A549 (cell line): Measurements from ENCODE around the gene USP38. TPM values are rescaled to one million over a fixed set of nuclear protein-coding genes. Genes with fewer than 3 reads are reported as not detected.

Experiments used
- ATAC-seq, 2 experiments: fragments of 200-7000 bp in 1 of 2; fragments of >200 bp in 1 of 2; cut with Nextera tagmentation in 1 of 2; cut with Tn5 transposase in 1 of 2; 3 replicates each; pipeline versions ENCODE4 v1.8.0 to v1.9.1; 2018 to 2020; ENCODE audit warnings: mild to moderate bottlenecking in 1 of 2, moderate library complexity in 1 of 2
- CTCF ChIA-PET: fragments of 300-600 bp; sonication (Branson Sonifier 250); formaldehyde crosslinking; extraction: SDS; loops from one replicate; lab custom pipeline; 2021; ENCODE audit warnings: antibody characterized with exemption, inconsistent platforms; lab: Yijun Ruan, JAX
- POLR2A ChIA-PET: fragments of 350-600 bp; formaldehyde crosslinking; extraction: SDS; loops from one replicate; lab custom pipeline; 2021; ENCODE audit warnings: antibody characterized with exemption, inconsistent platforms; lab: Yijun Ruan, JAX
- DNase-seq, 2 experiments: peaks; one replicate each; pipeline versions ENCODE4 v3.0.0 to v3.0.0-alpha.2; 2011 to 2016; ENCODE audit warnings: low read depth in 1 of 2, low spot score in 1 of 2
- FAIRE-seq: peaks from 2 replicates; lab custom pipeline; 2011; peaks lifted over from hg19 to GRCh38; lab: Jason Lieb, UNC
- H3K27ac ChIP-seq, 2 experiments: fragments of >200 bp; sonication (Bioruptor Twin); formaldehyde crosslinking; 3 replicates each; pipeline ENCODE4 v1.5.1; 2016 to 2017
- H3K4me1 ChIP-seq: fragments of >200 bp; sonication (Bioruptor Twin); formaldehyde crosslinking; 3 replicates; pipeline ENCODE4 v1.6.1; 2016
- H3K4me2 ChIP-seq: fragments of >200 bp; sonication (Bioruptor Twin); formaldehyde crosslinking; 3 replicates; pipeline ENCODE4 v1.6.1; 2016
- H3K4me3 ChIP-seq: fragments of >200 bp; sonication (Bioruptor Twin); formaldehyde crosslinking; 3 replicates; pipeline ENCODE4 v1.5.1; 2016
- H3K9me3 ChIP-seq: fragments of >200 bp; sonication (Bioruptor Twin); formaldehyde crosslinking; 3 replicates; pipeline ENCODE4 v1.6.1; 2016
- CBX8 ChIP-seq: fragments of 200-600 bp; sonication (generic); IDR thresholded peaks from 2 replicates; pipeline ENCODE4 v1.6.1; 2016
- EHF ChIP-seq: fragments of 250-450 bp; sonication (Bioruptor Pico); IDR thresholded peaks from 2 replicates; pipeline ENCODE4 v1.5.0; 2020; ENCODE audit warnings: mild to moderate bottlenecking
- EHMT2 ChIP-seq: fragments of 200-600 bp; sonication (generic); IDR thresholded peaks from 2 replicates; pipeline ENCODE4 v1.6.1; 2016; ENCODE audit warnings: antibody characterized with exemption, low read depth, mild to moderate bottlenecking, moderate library complexity
- ELK1 ChIP-seq: fragments of 150-350 bp; IDR thresholded peaks from 2 replicates; pipeline ENCODE4 v1.6.1; 2014; ENCODE audit warnings: low read depth, mild to moderate bottlenecking, low read length
- EP300 ChIP-seq, 2 experiments: fragments of >200 bp; sonication (Bioruptor Twin); formaldehyde crosslinking; IDR thresholded peaks; 2 replicates in 1 of 2; 3 replicates in 1 of 2; pipeline ENCODE4 v1.6.1; 2016 to 2017
- HDAC2 ChIP-seq: fragments of 200-600 bp; sonication (generic); IDR thresholded peaks from 2 replicates; pipeline ENCODE4 v1.6.1; 2016
- HMGXB4 ChIP-seq: fragments of 250-450 bp; sonication (Bioruptor Pico); IDR thresholded peaks from 2 replicates; pipeline ENCODE4 v1.5.0; 2021; ENCODE audit warnings: mild to moderate bottlenecking, moderate library complexity, borderline replicate concordance
- KDM1A ChIP-seq: fragments of 200-600 bp; sonication (generic); IDR thresholded peaks from 2 replicates; pipeline ENCODE4 v1.6.1; 2016; ENCODE audit warnings: low read depth, mild to moderate bottlenecking
- MAFK ChIP-seq: fragments of 450-650 bp; IDR thresholded peaks from 2 replicates; pipeline ENCODE4 v1.6.1; 2014; ENCODE audit not compliant: partially characterized antibody
- MAZ ChIP-seq: fragments of 150-350 bp; IDR thresholded peaks from 2 replicates; pipeline ENCODE4 v1.6.1; 2014; ENCODE audit warnings: antibody characterized with exemption, low read depth, low read length, borderline replicate concordance
- PBX3 ChIP-seq: IDR thresholded peaks from 2 replicates; pipeline ENCODE4 v1.6.1; 2012
- PHF8 ChIP-seq: fragments of 200-600 bp; sonication (generic); IDR thresholded peaks from 2 replicates; pipeline ENCODE4 v1.6.1; 2016; ENCODE audit warnings: low read depth, mild to moderate bottlenecking, antibody characterized with exemption, moderate library complexity, borderline replicate concordance
- RNF2 ChIP-seq: fragments of 200-600 bp; sonication (generic); IDR thresholded peaks from 2 replicates; pipeline ENCODE4 v1.6.1; 2016; ENCODE audit warnings: low read depth, mild to moderate bottlenecking, antibody characterized with exemption, moderate library complexity, borderline replicate concordance
- SREBF2 ChIP-seq: fragments of 450-650 bp; IDR thresholded peaks from 2 replicates; pipeline ENCODE4 v1.6.1; 2014; ENCODE audit warnings: mild to moderate bottlenecking, moderate library complexity
- USF2 ChIP-seq: fragments of 450-650 bp; IDR thresholded peaks from 2 replicates; pipeline ENCODE4 v1.6.1; 2014; ENCODE audit warnings: antibody characterized with exemption
- ZSCAN20 ChIP-seq: fragments of 250-450 bp; sonication (Bioruptor Pico); IDR thresholded peaks from 2 replicates; pipeline ENCODE4 v1.8.0; 2022; ENCODE audit warnings: mild to moderate bottlenecking, moderate library complexity
- WGBS: methylation state at CpG from one replicate; pipeline ENCODE4 v1.1.6; 2017; ENCODE audit errors: missing lambda C conversion rate; 5-methylcytosine and 5-hydroxymethylcytosine counted together
- polyA plus RNA-seq, 4 experiments: library from polyadenylated mRNA; depleted of rRNA in 3 of 4; stranded (reverse); fragments of >200 nt; fragmentation: RNase III in 1 of 4; extraction: RNeasy Plus Mini Kit Qiagen cat#74134 plus additional on column Dnase treatment in 1 of 4; gene quantifications; 2 replicates in 3 of 4; 3 replicates in 1 of 4; pipeline ENCODE4 v1.2.3, GENCODE V29; 2011 to 2017

The USP38 gene
- polyA plus RNA-seq, 2 of the 4 experiments (the other 2 are of a cell fraction) = 5.6 to 10.9 TPM

GRCh38 chr4:143135358-143135757 is 49.4 kb upstream of the USP38 start (continued):
- TF ChIP-seq ELK1 = no peak
- no peak for TF ChIP-seq EHMT2
- no peak for TF ChIP-seq EP300 (IDR thresholded peaks at IDR 0.05)
- no peak for TF ChIP-seq PHF8
- TF ChIP-seq MAFK = no peak
- no peak for TF ChIP-seq MAZ
- TF ChIP-seq HMGXB4 = no peak

- ATAC-seq = no peak
- WGBS = 7% methylated on average over 2 of the region's 4 CpGs
These were observed 44.0 kb upstream of the USP38 start for GRCh38 chr4:143140696-143141095.

GRCh38 chr4:143148521-143148920 is 36.2 kb upstream of the USP38 start:
- FAIRE-seq = no peak
- H3K27ac ChIP-seq = no peak overlapping the region
- no peak for ATAC-seq

More at GRCh38 chr4:143140696-143141095, 44.0 kb upstream of the USP38 start:
- POLR2A ChIA-PET = no interaction called here
- Histone ChIP-seq H3K9me3 (no peaks in the 10 kb centered on the region), H3K4me3 (no peak overlapping the region), H3K4me1 (no peaks in the 10 kb centered on the region), H3K4me2 (no peak overlapping the region), H3K27ac (no peak overlapping the region)
- DNase-seq (no peak), FAIRE-seq (no peak)
- TF ChIP-seq CBX8 = no peak
- no peak for TF ChIP-seq SREBF2
- no peak for TF ChIP-seq KDM1A
- no peak for TF ChIP-seq ELK1
- no peak for TF ChIP-seq USF2
- TF ChIP-seq HDAC2 = no peak
- CTCF ChIA-PET = no interaction called here

More at GRCh38 chr4:143148521-143148920, 36.2 kb upstream of the USP38 start:
- no peak overlapping the region for H3K4me3 ChIP-seq
- DNase-seq = no peak
- H3K9me3 ChIP-seq = no peaks in the 10 kb centered on the region; the same call in 2 of the 3 replicates
- CTCF ChIA-PET = no interaction called here
- TF ChIP-seq PBX3 = no peak
- TF ChIP-seq RNF2 = no peak
- TF ChIP-seq MAFK = no peak
- no peak for TF ChIP-seq EHF (CRISPR knock-in tag)
- TF ChIP-seq ZSCAN20 (CRISPR knock-in tag) = no peak
- no peaks in the 10 kb centered on the region for H3K4me1 ChIP-seq
- no peak overlapping the region for H3K4me2 ChIP-seq
- POLR2A ChIA-PET = no interaction called here
- WGBS = 19% methylated on average over 2 of the region's 2 CpGs
